ENCODE measurements around the gene OGFRL1.

Gene OGFRL1

GRCh38 chr6:71349976-71350615 is 61.5 kb downstream of the OGFRL1 start:
- Histone ChIP-seq H4K8ac (ENCODE audit: low read length) (no peak overlapping the region), H2AFZ (ENCODE audit: low read depth, low read length) (no peak overlapping the region), H3K14ac (ENCODE audit: low read length in 2 of 2) (no peak overlapping the region), H3K4me3 (ENCODE audit: insufficient read depth in 1 of 2, low read depth in 1 of 2, low read length in 2 of 2) (peak overlapping the region in 1 of 2 experiments; percentile 9), H3K36me3 (ENCODE audit: control insufficient read depth in 1 of 2, insufficient read depth in 2 of 2, low read depth in 1 of 2, low read length in 2 of 2) (no peaks in the 10 kb centered on the region), H2BK120ac (ENCODE audit: low read depth, low read length) (no peak overlapping the region), H3K4me1 (ENCODE audit: control insufficient read depth, insufficient read depth, low read depth, low read length) (no peaks in the 10 kb centered on the region), H3K27me3 (ENCODE audit: control insufficient read depth in 1 of 2, insufficient read depth in 1 of 2, low read length in 2 of 2) (no peaks in the 10 kb centered on the region), H3K9ac (ENCODE audit: low read length) (peak overlapping the region; percentile 90), H3K27ac (ENCODE audit: low read length, poor library complexity, severe bottlenecking) (no peak overlapping the region), H2BK12ac (ENCODE audit: low read length in 2 of 2) (no peak overlapping the region), H2BK5ac (ENCODE audit: low read depth, low read length, poor library complexity, severe bottlenecking) (no peak overlapping the region), H3K23ac (ENCODE audit: low read length in 2 of 2) (no peak overlapping the region), H2BK15ac (ENCODE audit: low read depth, poor library complexity, severe bottlenecking) (no peak overlapping the region), H2AK5ac (ENCODE audit: low read length, severe bottlenecking) (no peak overlapping the region), H3K18ac (ENCODE audit: low read depth in 1 of 2, low read length in 2 of 2) (no peak overlapping the region), H4K91ac (ENCODE audit: low read length) (no peak overlapping the region), H3K79me1 (replicated peaks; ENCODE audit: low read length, poor library complexity, severe bottlenecking) (peaks cover 17% of the 10 kb centered on the region), H3K4me2 (ENCODE audit: low read length, poor library complexity, severe bottlenecking) (no peak overlapping the region), H3K4ac (ENCODE audit: low read depth in 1 of 2, low read length in 2 of 2) (no peak overlapping the region), H3K9me3 (ENCODE audit: control insufficient read depth, low read length) (no peaks in the 10 kb centered on the region)
- WGBS = 81% methylated on average over 3 of the region's 5 CpGs
- no peak for DNase-seq

GRCh38 chr6:71351190-71351589 is 62.6 kb downstream of the OGFRL1 start:
- H3K9ac ChIP-seq (ENCODE audit: low read length) = peak overlapping the region; percentile 90
- H4K8ac ChIP-seq (ENCODE audit: low read length) = no peak overlapping the region
- H2BK5ac ChIP-seq (ENCODE audit: low read depth, low read length, poor library complexity, severe bottlenecking) = no peak overlapping the region
- H3K18ac ChIP-seq (ENCODE audit: low read depth in 1 of 2, low read length in 2 of 2) = no peak overlapping the region
- no peak overlapping the region for H4K91ac ChIP-seq (ENCODE audit: low read length)
- H3K27me3 ChIP-seq (ENCODE audit: control insufficient read depth in 1 of 2, insufficient read depth in 1 of 2, low read length in 2 of 2) = no peaks in the 10 kb centered on the region
- no peak overlapping the region for H2BK15ac ChIP-seq (ENCODE audit: low read depth, poor library complexity, severe bottlenecking)
- no peaks in the 10 kb centered on the region for H3K4me1 ChIP-seq (ENCODE audit: control insufficient read depth, insufficient read depth, low read depth, low read length)
- H3K4me2 ChIP-seq (ENCODE audit: low read length, poor library complexity, severe bottlenecking) = no peak overlapping the region
- no peak overlapping the region for H2AFZ ChIP-seq (ENCODE audit: low read depth, low read length)
- no peak overlapping the region for H3K14ac ChIP-seq (ENCODE audit: low read length in 2 of 2)
- no peak overlapping the region for H3K27ac ChIP-seq (ENCODE audit: low read length, poor library complexity, severe bottlenecking)
- no peak overlapping the region for H3K4ac ChIP-seq (ENCODE audit: low read depth in 1 of 2, low read length in 2 of 2)
- H3K9me3 ChIP-seq (ENCODE audit: control insufficient read depth, low read length) = no peaks in the 10 kb centered on the region
- no peak overlapping the region for H3K23ac ChIP-seq (ENCODE audit: low read length in 2 of 2)
- no peak for DNase-seq
- H3K4me3 ChIP-seq (ENCODE audit: insufficient read depth in 1 of 2, low read depth in 1 of 2, low read length in 2 of 2) = peak overlapping the region in 1 of 2 experiments; percentile 9
- no peak overlapping the region for H2BK120ac ChIP-seq (ENCODE audit: low read depth, low read length)
- peaks cover 15% of the 10 kb centered on the region for H3K79me1 ChIP-seq (replicated peaks; ENCODE audit: low read length, poor library complexity, severe bottlenecking)
- H2AK5ac ChIP-seq (ENCODE audit: low read length, severe bottlenecking) = no peak overlapping the region
- no peaks in the 10 kb centered on the region for H3K36me3 ChIP-seq (ENCODE audit: control insufficient read depth in 1 of 2, insufficient read depth in 2 of 2, low read depth in 1 of 2, low read length in 2 of 2)
- no peak overlapping the region for H2BK12ac ChIP-seq (ENCODE audit: low read length in 2 of 2)

All from mesenchymal stem cell (in vitro differentiated cells and primary cell).